ENCODE measurements around the gene TEX36.

GRCh38 chr10:125661941-125662515, 20.9 kb downstream of the TEX36 start:
- TF ChIP-seq CTCF (IDR thresholded peaks at IDR 0.05) (no peak), POLR2A (IDR thresholded peaks at IDR 0.05) (no peak)

All from uterus (tissue), 2 donors.